ENCODE results near the gene TNNC2. TPM values are rescaled to one million over a fixed set of nuclear protein-coding genes. Genes with fewer than 3 reads are reported as not detected.
"Not testable (repeated sequence)": the region's sequence is repeated elsewhere in the genome, so short reads cannot be mapped to it uniquely, and the experiment has no call there.

The TNNC2 gene
- total RNA-seq, 1 experiment from 2014 or later: not detected

- Mint-ChIP-seq H3K4me3 (ENCODE audit: unreplicated experiment) (peak overlapping the region; percentile 71), H3K27ac (ENCODE audit: unreplicated experiment) (peak overlapping the region; percentile 53), H3K36me3 (ENCODE audit: insufficient read depth, unreplicated experiment) (no peaks in the 10 kb centered on the region), H3K27me3 (ENCODE audit: insufficient read depth, unreplicated experiment) (no peaks in the 10 kb centered on the region), H3K4me1 (ENCODE audit: low read depth, unreplicated experiment) (peaks cover 15% of the 10 kb centered on the region), H3K9me3 (ENCODE audit: unreplicated experiment) (no peaks in the 10 kb centered on the region)
- ChIA-PET POLR2A (no interaction called here), CTCF (no interaction called here)
- Histone ChIP-seq H3K36me3 (ENCODE audit: control insufficient read depth, insufficient read depth, low read length) (no peaks in the 10 kb centered on the region), H3K9me3 (no peaks in the 10 kb centered on the region), H3K27me3 (replicated peaks; ENCODE audit: control insufficient read depth, insufficient read depth, low read length) (no peaks in the 10 kb centered on the region), H3K4me3 (ENCODE audit: low read depth, low read length) (no peak overlapping the region), H3K4me1 (peaks cover 13% of the 10 kb centered on the region)
- intact Hi-C loops (cut with micrococcal nuclease; ENCODE audit: unreplicated experiment): loop anchor here (1.0 kb wide), 2 partner anchors 20 to 25 kb away; partner anchors contain the start of genes ACOT8, UBE2C and ZSWIM3
- DNase-seq: no peak
- TF ChIP-seq CTCF (IDR thresholded peaks at IDR 0.05; ENCODE audit: insufficient read depth in 1 of 2, low read depth in 1 of 2, low read length in 1 of 2, severe bottlenecking in 1 of 2, unreplicated experiment in 1 of 2): no peak
- BruUV-seq (replicated peaks): no TSS peak
Measured at GRCh38 chr20:45832619-45833018, 5.5 kb upstream of the TNNC2 start.

- BruUV-seq (replicated peaks); H3K4me3 ChIP-seq (ENCODE audit: low read depth, low read length); H3K9me3 Mint-ChIP-seq (ENCODE audit: unreplicated experiment); DNase-seq; H3K9me3 ChIP-seq; POLR2A ChIA-PET; intact Hi-C loops (cut with micrococcal nuclease; ENCODE audit: unreplicated experiment); H3K36me3 ChIP-seq (ENCODE audit: control insufficient read depth, insufficient read depth, low read length); H3K27me3 Mint-ChIP-seq (ENCODE audit: insufficient read depth, unreplicated experiment); H3K4me3 Mint-ChIP-seq (ENCODE audit: unreplicated experiment); H3K27ac Mint-ChIP-seq (ENCODE audit: unreplicated experiment); H3K27me3 ChIP-seq (replicated peaks; ENCODE audit: control insufficient read depth, insufficient read depth, low read length); CTCF ChIA-PET; H3K36me3 Mint-ChIP-seq (ENCODE audit: insufficient read depth, unreplicated experiment): not testable (repeated sequence)
- peaks cover 15% of the 10 kb centered on the region for H3K4me1 Mint-ChIP-seq (ENCODE audit: low read depth, unreplicated experiment)
- H3K4me1 ChIP-seq: peaks cover 13% of the 10 kb centered on the region
Measured at GRCh38 chr20:45829673-45830106, 2.6 kb upstream of the TNNC2 start.

- no peak overlapping the region for H3K4me3 Mint-ChIP-seq (ENCODE audit: unreplicated experiment)
- H3K36me3 Mint-ChIP-seq (ENCODE audit: insufficient read depth, unreplicated experiment): no peaks in the 10 kb centered on the region
- DNase-seq: no peak
- TF ChIP-seq CTCF (IDR thresholded peaks at IDR 0.05; ENCODE audit: insufficient read depth in 1 of 2, low read depth in 1 of 2, low read length in 1 of 2, severe bottlenecking in 1 of 2, unreplicated experiment in 1 of 2): no peak
- Histone ChIP-seq H3K9me3 (no peaks in the 10 kb centered on the region), H3K36me3 (ENCODE audit: control insufficient read depth, insufficient read depth, low read length) (no peaks in the 10 kb centered on the region), H3K4me1 (peaks cover 8% of the 10 kb centered on the region), H3K4me3 (ENCODE audit: low read depth, low read length) (no peak overlapping the region), H3K27me3 (replicated peaks; ENCODE audit: control insufficient read depth, insufficient read depth, low read length) (no peaks in the 10 kb centered on the region)
- CTCF ChIA-PET: no interaction called here
- peaks cover 24% of the 10 kb centered on the region for H3K4me1 Mint-ChIP-seq (ENCODE audit: low read depth, unreplicated experiment)
- no peak overlapping the region for H3K27ac Mint-ChIP-seq (ENCODE audit: unreplicated experiment)
- POLR2A ChIA-PET: no interaction called here
- H3K27me3 Mint-ChIP-seq (ENCODE audit: insufficient read depth, unreplicated experiment): no peaks in the 10 kb centered on the region
- intact Hi-C loops (cut with micrococcal nuclease; ENCODE audit: unreplicated experiment): no loop called here
- no TSS peak for BruUV-seq (replicated peaks)
- H3K9me3 Mint-ChIP-seq (ENCODE audit: unreplicated experiment): no peaks in the 10 kb centered on the region
Measured at GRCh38 chr20:45828589-45828988, 1.5 kb upstream of the TNNC2 start.

GRCh38 chr20:45827712-45828111 is 600 bp upstream of the TNNC2 start:
- Mint-ChIP-seq H3K27me3 (ENCODE audit: insufficient read depth, unreplicated experiment) (no peaks in the 10 kb centered on the region), H3K36me3 (ENCODE audit: insufficient read depth, unreplicated experiment) (no peaks in the 10 kb centered on the region), H3K9me3 (ENCODE audit: unreplicated experiment) (no peaks in the 10 kb centered on the region), H3K4me3 (ENCODE audit: unreplicated experiment) (no peak overlapping the region), H3K4me1 (ENCODE audit: low read depth, unreplicated experiment) (peaks cover 17% of the 10 kb centered on the region), H3K27ac (ENCODE audit: unreplicated experiment) (no peak overlapping the region)
- no TSS peak for BruUV-seq (replicated peaks)
- Histone ChIP-seq H3K36me3 (ENCODE audit: control insufficient read depth, insufficient read depth, low read length) (no peaks in the 10 kb centered on the region), H3K4me1 (peaks cover 1% of the 10 kb centered on the region), H3K27me3 (replicated peaks; ENCODE audit: control insufficient read depth, insufficient read depth, low read length) (no peaks in the 10 kb centered on the region), H3K4me3 (ENCODE audit: low read depth, low read length) (no peak overlapping the region), H3K9me3 (no peaks in the 10 kb centered on the region)
- intact Hi-C loops (cut with micrococcal nuclease; ENCODE audit: unreplicated experiment): no loop called here
- CTCF ChIA-PET: no interaction called here
- no peak for DNase-seq
- no peak for TF ChIP-seq CTCF (IDR thresholded peaks at IDR 0.05; ENCODE audit: insufficient read depth in 1 of 2, low read depth in 1 of 2, low read length in 1 of 2, severe bottlenecking in 1 of 2, unreplicated experiment in 1 of 2)
- POLR2A ChIA-PET: no interaction called here

Data from Caco-2 (cell line).